Measurements from ENCODE around the gene LAMC3.

The LAMC3 gene

DNA sequence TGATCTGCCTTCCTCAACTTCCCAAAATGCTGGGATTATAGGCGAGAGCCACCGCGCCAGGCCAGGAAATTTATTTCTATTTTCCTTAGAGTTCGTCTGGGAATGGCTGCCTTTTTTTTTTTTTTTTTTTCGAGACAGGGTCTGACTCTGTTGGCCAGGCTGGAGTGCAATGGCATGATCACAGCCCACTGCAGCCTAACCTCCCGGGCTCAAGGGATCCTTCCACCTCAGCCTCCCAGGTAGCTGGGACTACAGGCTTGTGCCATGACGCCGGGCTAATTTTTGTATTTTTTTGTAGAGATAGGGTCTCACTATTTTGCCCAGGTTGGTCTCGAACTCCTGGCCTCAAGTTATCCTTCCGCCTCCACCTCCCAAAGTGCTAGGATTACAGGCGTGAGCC is 888 bp upstream of the LAMC3 start:
- TF ChIP-seq CTCF (IDR thresholded peaks at IDR 0.05; ENCODE audit: insufficient read depth, missing control alignments), result no peak
- FAIRE-seq, result no peak
- no peak for DNase-seq (ENCODE audit: insufficient read length, low spot score)

GRCh38 chr9:131008563-131008908 is 438 bp upstream of the LAMC3 start:
- FAIRE-seq (no peak), DNase-seq (ENCODE audit: insufficient read length, low spot score) (no peak)
- no peak for TF ChIP-seq CTCF (IDR thresholded peaks at IDR 0.05; ENCODE audit: insufficient read depth, missing control alignments)

GRCh38 chr9:131010482-131011273 is 1.7 kb downstream of the LAMC3 start:
- DNase-seq (ENCODE audit: insufficient read length, low spot score) (no peak), FAIRE-seq (no peak)
- no peak for TF ChIP-seq CTCF (IDR thresholded peaks at IDR 0.05; ENCODE audit: insufficient read depth, missing control alignments)

- FAIRE-seq, result no peak
- no peak for DNase-seq (ENCODE audit: insufficient read length, low spot score)
- TF ChIP-seq CTCF (IDR thresholded peaks at IDR 0.05; ENCODE audit: insufficient read depth, missing control alignments), result no peak
These were observed 2.5 kb downstream of the LAMC3 start for GRCh38 chr9:131011274-131012022.

DNA sequence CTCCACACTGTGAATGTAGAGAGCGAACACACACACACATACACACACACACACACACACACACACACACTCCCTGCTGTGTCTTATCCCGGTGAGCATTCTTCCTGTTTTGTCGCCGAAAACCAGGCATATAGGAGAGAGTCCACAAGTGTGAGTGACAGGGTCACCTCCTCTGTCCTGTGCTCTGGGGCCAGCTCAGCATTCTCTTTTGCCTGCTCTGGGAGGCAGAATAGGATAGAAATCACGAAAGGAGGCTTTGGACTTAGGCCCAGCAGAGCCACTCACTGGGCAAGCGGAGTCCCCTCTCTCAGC is 3.0 kb downstream of the LAMC3 start:
- FAIRE-seq, result no peak
- no peak for TF ChIP-seq CTCF (IDR thresholded peaks at IDR 0.05; ENCODE audit: insufficient read depth, missing control alignments)
- no peak for DNase-seq (ENCODE audit: insufficient read length, low spot score)

GRCh38 chr9:131012396-131012917 is 3.5 kb downstream of the LAMC3 start:
- no peak for FAIRE-seq
- no peak for DNase-seq (ENCODE audit: insufficient read length, low spot score)
- no peak for TF ChIP-seq CTCF (IDR thresholded peaks at IDR 0.05; ENCODE audit: insufficient read depth, missing control alignments)

Measured in D721Med (cell line).